IMR-90 (cell line): Measurements from ENCODE around the gene ALDH5A1. TPM values are rescaled to one million over a fixed set of nuclear protein-coding genes. Genes with fewer than 3 reads are reported as not detected.

ENCODE experiments used
- ATAC-seq: fragments of 200-7000 bp; cut with Tn5 transposase; 2 replicates; pipeline ENCODE4 v1.9.1; 2020; ENCODE audit warnings: low read depth, mild to moderate bottlenecking, moderate library complexity
- BruUV-seq: library from RNA; stranded (reverse); fragments of 400-500 nt; replicated peaks from 2 replicates; lab custom pipeline; 2021; lab: Mats Ljungman, UMichigan
- CTCF ChIA-PET: fragments of 300-600 bp; formaldehyde crosslinking; extraction: SDS; loops from one replicate; lab custom pipeline; 2021; ENCODE audit warnings: antibody characterized with exemption; lab: Yijun Ruan, JAX
- POLR2A ChIA-PET: fragments of 300-600 bp; sonication (Branson Sonifier 250); formaldehyde crosslinking; loops from one replicate; lab custom pipeline; 2022; ENCODE audit warnings: antibody characterized with exemption; ENCODE audit not compliant: unreplicated experiment; lab: Charles Lee
- DNase-seq: peaks from one replicate; pipeline ENCODE4 v3.0.0; 2013
- H2AFZ ChIP-seq: replicated peaks from 2 replicates; pipeline ENCODE3; 2013; ENCODE audit warnings: low read length, mild to moderate bottlenecking; ENCODE audit not compliant: poor library complexity
- H2AK5ac ChIP-seq: 2 replicates; pipeline ENCODE4 v1.6.1; 2013; ENCODE audit warnings: low read depth, low read length, inconsistent platforms
- H2AK9ac ChIP-seq: replicated peaks from 2 replicates; pipeline ENCODE3; 2013; ENCODE audit warnings: mild to moderate bottlenecking, low read depth, low read length, moderate library complexity; ENCODE audit not compliant: poor library complexity
- H2BK120ac ChIP-seq: 2 replicates; pipeline ENCODE4 v1.6.1; 2013; ENCODE audit warnings: low read depth, low read length, inconsistent platforms
- H2BK15ac ChIP-seq: 3 replicates; pipeline ENCODE4 v1.6.1; 2013; ENCODE audit warnings: low read depth, low read length, inconsistent platforms
- H2BK20ac ChIP-seq: 2 replicates; pipeline ENCODE4 v1.6.1; 2013; ENCODE audit warnings: low read depth, mild to moderate bottlenecking, inconsistent platforms, low read length, moderate library complexity
- H2BK5ac ChIP-seq: 2 replicates; pipeline ENCODE4 v1.6.1; 2013; ENCODE audit warnings: mild to moderate bottlenecking, low read depth, low read length, inconsistent platforms; ENCODE audit not compliant: poor library complexity, severe bottlenecking
- H3K14ac ChIP-seq: replicated peaks from 2 replicates; pipeline ENCODE4 v1.6.1; 2013; ENCODE audit warnings: low read depth, low read length, inconsistent platforms
- H3K18ac ChIP-seq: 2 replicates; pipeline ENCODE4 v1.6.1; 2013; ENCODE audit warnings: low read depth, low read length, control low read depth
- H3K23ac ChIP-seq: 2 replicates; pipeline ENCODE4 v1.6.1; 2013; ENCODE audit warnings: low read depth, low read length, inconsistent platforms
- H3K27ac ChIP-seq: 2 replicates; pipeline ENCODE4 v1.5.1; 2013; ENCODE audit warnings: mild to moderate bottlenecking, control low read depth, low read length; ENCODE audit not compliant: insufficient read depth
- H3K27me3 ChIP-seq: 2 replicates; pipeline ENCODE4 v1.6.1; 2013; ENCODE audit warnings: low read length; ENCODE audit not compliant: control insufficient read depth, insufficient read depth
- H3K36me3 ChIP-seq: 2 replicates; pipeline ENCODE4 v1.6.1; 2013; ENCODE audit warnings: low read length, mixed read lengths; ENCODE audit not compliant: control insufficient read depth, insufficient read depth
- H3K4ac ChIP-seq: 2 replicates; pipeline ENCODE4 v1.6.1; 2013; ENCODE audit warnings: low read depth, low read length, inconsistent platforms
- H3K4me1 ChIP-seq: 2 replicates; pipeline ENCODE4 v1.6.1; 2013; ENCODE audit warnings: low read length, mixed read lengths; ENCODE audit not compliant: control insufficient read depth, insufficient read depth
- H3K4me2 ChIP-seq: 2 replicates; pipeline ENCODE4 v1.6.1; 2013; ENCODE audit warnings: low read depth, mild to moderate bottlenecking, control low read depth, low read length, moderate library complexity
- H3K4me3 ChIP-seq: 2 replicates; pipeline ENCODE4 v1.5.1; 2013; ENCODE audit warnings: low read depth, mild to moderate bottlenecking, control low read depth, low read length, moderate library complexity; ENCODE audit not compliant: insufficient read depth
- H3K56ac ChIP-seq: 2 replicates; pipeline ENCODE4 v1.6.1; 2013; ENCODE audit warnings: low read length, inconsistent platforms; ENCODE audit not compliant: insufficient read depth; ENCODE audit errors: extremely low read depth
- H3K79me1 ChIP-seq, 2 experiments: 2 replicates each; pipeline ENCODE4 v1.6.1; 2013; ENCODE audit warnings: low read length in 2 of 2, inconsistent platforms in 1 of 2, low read depth in 1 of 2
- H3K9ac ChIP-seq: 2 replicates; pipeline ENCODE4 v1.6.1; 2013; ENCODE audit warnings: low read depth, low read length, control low read depth
- H3K9me1 ChIP-seq: 2 replicates; pipeline ENCODE4 v1.6.1; 2013; ENCODE audit warnings: low read length, inconsistent platforms; ENCODE audit not compliant: insufficient read depth
- H3K9me3 ChIP-seq: 2 replicates; pipeline ENCODE4 v1.6.1; 2013; ENCODE audit warnings: low read length; ENCODE audit not compliant: control insufficient read depth, insufficient read depth
- H4K20me1 ChIP-seq: 2 replicates; pipeline ENCODE4 v1.6.1; 2013; ENCODE audit warnings: low read length, inconsistent platforms; ENCODE audit not compliant: insufficient read depth
- H4K5ac ChIP-seq: 2 replicates; pipeline ENCODE4 v1.6.1; 2013; ENCODE audit warnings: mild to moderate bottlenecking, low read depth, low read length, control low read depth
- H4K8ac ChIP-seq, 2 experiments: 2 replicates each; pipeline ENCODE4 v1.6.1; 2013; ENCODE audit warnings: low read depth in 2 of 2, low read length in 2 of 2, control low read depth in 1 of 2, inconsistent platforms in 1 of 2
- H4K91ac ChIP-seq: 2 replicates; pipeline ENCODE4 v1.6.1; 2013; ENCODE audit warnings: low read depth, low read length, inconsistent platforms; ENCODE audit not compliant: insufficient read depth
- BHLHE40 ChIP-seq: fragments of 150-350 bp; IDR thresholded peaks from 2 replicates; pipeline ENCODE4 v1.6.1; 2016; ENCODE audit warnings: mild to moderate bottlenecking, low read depth, low read length
- CHD1 ChIP-seq: IDR thresholded peaks from 2 replicates; pipeline ENCODE4 v1.6.1; 2012; ENCODE audit warnings: low read depth, low read length, improper control_type of control experiment
- FOS ChIP-seq: fragments of 150-350 bp; IDR thresholded peaks from 2 replicates; pipeline ENCODE4 v1.6.1; 2016; ENCODE audit warnings: low read depth, low read length
- MAFK ChIP-seq: IDR thresholded peaks from 2 replicates; pipeline ENCODE4 v1.6.1; 2012; ENCODE audit warnings: low read depth, low read length, improper control_type of control experiment
- MAZ ChIP-seq: IDR thresholded peaks from 2 replicates; pipeline ENCODE4 v1.6.1; 2012; ENCODE audit warnings: low read depth, mild to moderate bottlenecking, low read length, improper control_type of control experiment, moderate library complexity, borderline replicate concordance
- MXI1 ChIP-seq: IDR thresholded peaks from 2 replicates; pipeline ENCODE4 v1.6.1; 2012; ENCODE audit warnings: low read depth, mild to moderate bottlenecking, low read length, moderate library complexity, borderline replicate concordance
- NFE2L2 ChIP-seq: fragments of 150-350 bp; IDR thresholded peaks from 2 replicates; pipeline ENCODE4 v1.6.1; 2016; ENCODE audit warnings: low read depth, mild to moderate bottlenecking, low read length
- POLR2A ChIP-seq: IDR thresholded peaks from 2 replicates; pipeline ENCODE4 v1.6.1; 2012; ENCODE audit warnings: mild to moderate bottlenecking, low read depth, low read length
- RAD21 ChIP-seq: IDR thresholded peaks from 2 replicates; pipeline ENCODE4 v1.6.1; 2012; ENCODE audit warnings: low read length, improper control_type of control experiment
- RCOR1 ChIP-seq: IDR thresholded peaks from 2 replicates; pipeline ENCODE4 v1.6.1; 2012; ENCODE audit warnings: mild to moderate bottlenecking, low read length, improper control_type of control experiment; ENCODE audit not compliant: insufficient replicate concordance
- RFX5 ChIP-seq: IDR thresholded peaks from 2 replicates; pipeline ENCODE4 v1.8.0; 2012; ENCODE audit warnings: low read depth, mild to moderate bottlenecking, low read length, moderate library complexity
- SMC3 ChIP-seq: fragments of 150-350 bp; IDR thresholded peaks from 2 replicates; pipeline ENCODE4 v1.6.1; 2016; ENCODE audit warnings: low read depth, mild to moderate bottlenecking, antibody characterized with exemption, low read length, moderate library complexity
- WGBS, 2 experiments: methylation state at CpG; one replicate each; pipeline versions ENCODE4 v1.1.5 to v1.1.7; 2013; ENCODE audit warnings: missing lambda C conversion rate in 2 of 2; ENCODE audit not compliant: insufficient read length in 1 of 2; ENCODE audit errors: extremely low coverage in 2 of 2; 5-methylcytosine and 5-hydroxymethylcytosine counted together
- dilution Hi-C: fragments of 300-500 bp; cut with HindIII; formaldehyde crosslinking; loops from one replicate; pipeline ENCODE4 v1.14.3; 2018; ENCODE audit warnings: low sequenced_read_pairs; ENCODE audit not compliant: unreplicated experiment
- in situ Hi-C: fragments of 300-500 bp; cut with MboI; formaldehyde crosslinking; loops from 3 replicates; pipeline ENCODE4 v1.14.3; 2019; ENCODE audit warnings: low sequenced_read_pairs, inconsistent platforms, mixed read lengths
- intact Hi-C: fragments of 100-400 bp; cut with micrococcal nuclease; formaldehyde crosslinking; loops from 2 replicates; pipeline ENCODE4 v1.10.0; 2022
- polyA plus RNA-seq, 3 experiments: library from polyadenylated mRNA; depleted of rRNA; stranded (reverse); fragments of >200 nt; gene quantifications; 2 replicates each; pipeline ENCODE4 v1.2.3, GENCODE V29; 2012; ENCODE audit warnings: low replicate concordance in 1 of 3
- total RNA-seq: library from RNA; depleted of rRNA; stranded (reverse); fragments of >200 nt; gene quantifications from 2 replicates; pipeline ENCODE4 v1.2.3, GENCODE V29; 2012
- TF ChIP-seq, protein P1 (sequence below): fragments of 150-350 bp; IDR thresholded peaks from 2 replicates; pipeline ENCODE4 v1.6.1; 2016; ENCODE audit warnings: low read depth, mild to moderate bottlenecking, low read length, moderate library complexity, borderline replicate concordance
- TF ChIP-seq, protein P2 (sequence below): conservative IDR thresholded peaks from 2 replicates; pipeline ENCODE4 v1.5.1; 2012; ENCODE audit warnings: mild to moderate bottlenecking, low read depth, low read length, improper control_type of control experiment
- TF ChIP-seq, protein P3 (sequence below): fragments of 150-350 bp; IDR thresholded peaks from 2 replicates; pipeline ENCODE4 v1.6.1; 2017; ENCODE audit warnings: mild to moderate bottlenecking, antibody characterized with exemption, low read length, low read depth

The ALDH5A1 gene
- total and polyA plus RNA-seq, 2 of the 4 experiments (the other 2 are of a cell fraction), result 0.36 to 0.48 TPM

DNA sequence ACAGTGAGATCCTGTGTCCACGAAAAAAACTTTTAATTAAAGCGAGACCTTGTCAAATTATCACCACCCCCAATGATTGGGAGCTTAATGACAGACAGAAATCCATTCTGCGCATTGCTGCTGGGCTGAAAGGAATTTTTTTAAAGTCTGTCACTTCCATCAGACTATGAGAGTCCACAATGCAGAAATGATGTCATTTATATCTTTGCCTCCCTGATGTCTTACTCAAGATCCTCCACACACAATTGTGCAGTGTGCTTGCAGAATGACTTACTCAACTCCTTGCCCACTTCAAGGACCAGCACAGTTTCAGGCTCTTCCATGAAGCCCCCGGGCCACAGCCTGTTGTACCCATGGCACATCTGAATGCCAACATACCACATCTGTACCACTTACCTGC, 46.4 kb upstream of the ALDH5A1 start:
- H3K4me3 ChIP-seq, result no peak overlapping the region
- H3K18ac ChIP-seq, result no peak overlapping the region
- H2BK20ac ChIP-seq, result no peak overlapping the region
- no peaks in the 10 kb centered on the region for H3K9me3 ChIP-seq
- no peak overlapping the region for H3K27ac ChIP-seq
- H3K4me1 ChIP-seq, result no peaks in the 10 kb centered on the region
- ATAC-seq (no peak), DNase-seq (no peak)
- no peaks in the 10 kb centered on the region for H3K36me3 ChIP-seq
- no peak overlapping the region for H3K56ac ChIP-seq
- no peak overlapping the region for H3K4ac ChIP-seq
- no peaks in the 10 kb centered on the region for H4K20me1 ChIP-seq
- no peaks in the 10 kb centered on the region for H3K79me1 ChIP-seq
- POLR2A ChIA-PET, result no interaction called here
- H3K23ac ChIP-seq, result no peak overlapping the region
- CTCF ChIA-PET, result no interaction called here
- no peak overlapping the region for H2AK9ac ChIP-seq
- no peak overlapping the region for H2AFZ ChIP-seq
- intact Hi-C loops, result no loop called here
- peaks cover 3% of the 10 kb centered on the region for H3K27me3 ChIP-seq
- H3K9me1 ChIP-seq, result no peaks in the 10 kb centered on the region
- no peak overlapping the region for H3K9ac ChIP-seq
- H2BK5ac ChIP-seq, result no peak overlapping the region
- dilution Hi-C loops, result no loop called here
- H2BK15ac ChIP-seq, result no peak overlapping the region
- no TSS peak for BruUV-seq
- H3K14ac ChIP-seq, result no peak overlapping the region
- WGBS, 2 experiments, result 38% methylated on average over 1 of the region's 4 CpGs; no CpG with 5 or more reads in 1 of the 2 experiments
- in situ Hi-C loops, result no loop called here
- H3K4me2 ChIP-seq, result no peak overlapping the region
- TF ChIP-seq RCOR1, result no peak
- no peak for TF ChIP-seq MAZ
- TF ChIP-seq BHLHE40, result no peak
- no peak for TF ChIP-seq SMC3
- TF ChIP-seq, protein P1, sequence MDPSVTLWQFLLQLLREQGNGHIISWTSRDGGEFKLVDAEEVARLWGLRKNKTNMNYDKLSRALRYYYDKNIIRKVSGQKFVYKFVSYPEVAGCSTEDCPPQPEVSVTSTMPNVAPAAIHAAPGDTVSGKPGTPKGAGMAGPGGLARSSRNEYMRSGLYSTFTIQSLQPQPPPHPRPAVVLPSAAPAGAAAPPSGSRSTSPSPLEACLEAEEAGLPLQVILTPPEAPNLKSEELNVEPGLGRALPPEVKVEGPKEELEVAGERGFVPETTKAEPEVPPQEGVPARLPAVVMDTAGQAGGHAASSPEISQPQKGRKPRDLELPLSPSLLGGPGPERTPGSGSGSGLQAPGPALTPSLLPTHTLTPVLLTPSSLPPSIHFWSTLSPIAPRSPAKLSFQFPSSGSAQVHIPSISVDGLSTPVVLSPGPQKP, result no peak
- TF ChIP-seq, protein P2, sequence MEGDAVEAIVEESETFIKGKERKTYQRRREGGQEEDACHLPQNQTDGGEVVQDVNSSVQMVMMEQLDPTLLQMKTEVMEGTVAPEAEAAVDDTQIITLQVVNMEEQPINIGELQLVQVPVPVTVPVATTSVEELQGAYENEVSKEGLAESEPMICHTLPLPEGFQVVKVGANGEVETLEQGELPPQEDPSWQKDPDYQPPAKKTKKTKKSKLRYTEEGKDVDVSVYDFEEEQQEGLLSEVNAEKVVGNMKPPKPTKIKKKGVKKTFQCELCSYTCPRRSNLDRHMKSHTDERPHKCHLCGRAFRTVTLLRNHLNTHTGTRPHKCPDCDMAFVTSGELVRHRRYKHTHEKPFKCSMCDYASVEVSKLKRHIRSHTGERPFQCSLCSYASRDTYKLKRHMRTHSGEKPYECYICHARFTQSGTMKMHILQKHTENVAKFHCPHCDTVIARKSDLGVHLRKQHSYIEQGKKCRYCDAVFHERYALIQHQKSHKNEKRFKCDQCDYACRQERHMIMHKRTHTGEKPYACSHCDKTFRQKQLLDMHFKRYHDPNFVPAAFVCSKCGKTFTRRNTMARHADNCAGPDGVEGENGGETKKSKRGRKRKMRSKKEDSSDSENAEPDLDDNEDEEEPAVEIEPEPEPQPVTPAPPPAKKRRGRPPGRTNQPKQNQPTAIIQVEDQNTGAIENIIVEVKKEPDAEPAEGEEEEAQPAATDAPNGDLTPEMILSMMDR, result no peak
- no peak for TF ChIP-seq RAD21
- TF ChIP-seq RFX5, result no peak
- TF ChIP-seq MXI1, result no peak
- TF ChIP-seq, protein P3, sequence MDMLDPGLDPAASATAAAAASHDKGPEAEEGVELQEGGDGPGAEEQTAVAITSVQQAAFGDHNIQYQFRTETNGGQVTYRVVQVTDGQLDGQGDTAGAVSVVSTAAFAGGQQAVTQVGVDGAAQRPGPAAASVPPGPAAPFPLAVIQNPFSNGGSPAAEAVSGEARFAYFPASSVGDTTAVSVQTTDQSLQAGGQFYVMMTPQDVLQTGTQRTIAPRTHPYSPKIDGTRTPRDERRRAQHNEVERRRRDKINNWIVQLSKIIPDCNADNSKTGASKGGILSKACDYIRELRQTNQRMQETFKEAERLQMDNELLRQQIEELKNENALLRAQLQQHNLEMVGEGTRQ, result no peak
- no peak for TF ChIP-seq POLR2A
- no peak for TF ChIP-seq CHD1
- TF ChIP-seq FOS, result no peak
- TF ChIP-seq NFE2L2, result no peak
- no peak for TF ChIP-seq MAFK
- H4K5ac ChIP-seq, result no peak overlapping the region
- H2AK5ac ChIP-seq, result no peak overlapping the region
- H4K91ac ChIP-seq, result no peak overlapping the region
- H4K8ac ChIP-seq, result no peak overlapping the region
- H2BK120ac ChIP-seq, result no peak overlapping the region
